HepG2 (cell line): Measurements from ENCODE around the gene CXCR4. TPM values are rescaled to one million over a fixed set of nuclear protein-coding genes. Genes with fewer than 3 reads are reported as not detected.

Experiments used
- ATAC-seq: fragments of 200-7000 bp; cut with Tn5 transposase; 3 replicates; pipeline ENCODE4 v1.9.1; 2020; ENCODE audit warnings: mild to moderate bottlenecking, moderate library complexity
- BruUV-seq: library from RNA; stranded (reverse); fragments of 400-500 nt; replicated peaks from 2 replicates; lab custom pipeline; 2021; lab: Mats Ljungman, UMichigan
- CTCF ChIA-PET: fragments of 300-600 bp; formaldehyde crosslinking; extraction: SDS; loops from one replicate; lab custom pipeline; 2021; ENCODE audit warnings: low total read pairs, inconsistent platforms, low intra/inter-chr PET ratio; lab: Yijun Ruan, JAX
- POLR2A ChIA-PET: fragments of 350-600 bp; sonication (Branson Sonifier 250); formaldehyde crosslinking; loops from one replicate; lab custom pipeline; 2020; ENCODE audit warnings: antibody characterized with exemption, inconsistent platforms; lab: Yijun Ruan, JAX
- DNase-seq: peaks from one replicate; pipeline ENCODE4 v3.0.0-alpha.2; 2015; ENCODE audit warnings: low spot score
- FAIRE-seq: peaks from 3 replicates; lab custom pipeline; 2011; peaks lifted over from hg19 to GRCh38; lab: Jason Lieb, UNC
- H2AFZ ChIP-seq: one replicate; pipeline ENCODE4 v1.6.1; 2011; ENCODE audit warnings: low read length, inconsistent platforms
- H3K27ac ChIP-seq: fragments of 300-600 bp; 3 replicates; pipeline ENCODE4 v1.8.0; 2011; ENCODE audit warnings: mixed run types, mild to moderate bottlenecking, mixed read lengths, low read length, inconsistent platforms; ENCODE audit not compliant: insufficient read depth; ENCODE audit errors: extremely low read length
- H3K27me3 ChIP-seq, 2 experiments: fragments of 200-600 bp in 1 of 2; 2 replicates in 1 of 2; 3 replicates in 1 of 2; pipeline versions ENCODE4 v1.6.0 to v1.8.0; 2011; ENCODE audit warnings: low read length in 2 of 2, mild to moderate bottlenecking in 2 of 2, moderate library complexity in 2 of 2, inconsistent platforms in 1 of 2; ENCODE audit not compliant: insufficient read depth in 2 of 2, control insufficient read depth in 1 of 2
- H3K36me3 ChIP-seq, 2 experiments: fragments of 200-600 bp in 1 of 2; replicated peaks in 1 of 2; 2 replicates in 1 of 2; 3 replicates in 1 of 2; pipeline versions ENCODE4 v1.5.1 to v1.8.0; 2011; ENCODE audit warnings: low read length in 2 of 2, inconsistent platforms in 1 of 2; ENCODE audit not compliant: insufficient read depth in 2 of 2, control insufficient read depth in 1 of 2
- H3K4me1 ChIP-seq: 2 replicates; pipeline ENCODE4 v1.5.1; 2012; ENCODE audit warnings: low read length, inconsistent platforms; ENCODE audit not compliant: insufficient read depth
- H3K4me2 ChIP-seq: 2 replicates; pipeline ENCODE4 v1.6.0; 2011; ENCODE audit warnings: low read depth, low read length, inconsistent platforms
- H3K4me3 ChIP-seq, 3 experiments: fragments of 200-600 bp in 1 of 3; sonication (generic), shearing (Covaris generic) in 1 of 3; replicated peaks in 1 of 3; 2 replicates each; pipeline ENCODE4 v1.5.1; 2011 to 2016; ENCODE audit warnings: low read length in 3 of 3, inconsistent platforms in 2 of 3, low read depth in 2 of 3, mild to moderate bottlenecking in 2 of 3, control low read depth in 1 of 3, mixed read lengths in 1 of 3; ENCODE audit not compliant: insufficient read depth in 1 of 3
- H3K79me2 ChIP-seq: one replicate; pipeline ENCODE4 v1.6.1; 2011; ENCODE audit warnings: low read length, inconsistent platforms; ENCODE audit not compliant: insufficient read depth
- H3K9ac ChIP-seq: 2 replicates; pipeline ENCODE4 v1.6.0; 2011; ENCODE audit warnings: mild to moderate bottlenecking, low read depth, low read length, inconsistent platforms; ENCODE audit not compliant: insufficient read depth
- H3K9me3 ChIP-seq: 2 replicates; pipeline ENCODE4 v1.5.1; 2012; ENCODE audit warnings: mild to moderate bottlenecking, low read length
- H4K20me1 ChIP-seq: 2 replicates; pipeline ENCODE4 v1.6.0; 2011; ENCODE audit warnings: inconsistent platforms, mild to moderate bottlenecking, low read length, moderate library complexity; ENCODE audit not compliant: insufficient read depth
- CREB3 ChIP-seq: sonication (generic); formaldehyde crosslinking; IDR thresholded peaks from 2 replicates; pipeline ENCODE4 v1.5.0; 2020; ENCODE audit warnings: missing genetic modification reagents
- DDIT3 ChIP-seq: sonication (generic); formaldehyde crosslinking; IDR thresholded peaks from 2 replicates; pipeline ENCODE4 v1.4.0; 2020; ENCODE audit warnings: mild to moderate bottlenecking, missing genetic modification reagents
- FUBP1 ChIP-seq: sonication (generic); formaldehyde crosslinking; IDR thresholded peaks from 2 replicates; pipeline ENCODE4 v1.5.1; 2020; ENCODE audit warnings: missing genetic modification reagents, mild to moderate bottlenecking, borderline replicate concordance
- NCOA1 ChIP-seq: sonication (generic); formaldehyde crosslinking; IDR thresholded peaks from 2 replicates; pipeline ENCODE4 v1.9.0; 2021; ENCODE audit warnings: missing genetic modification reagents
- NCOR1 ChIP-seq: fragments of 200-600 bp; sonication (generic); IDR thresholded peaks from 2 replicates; pipeline ENCODE4 v1.7.0; 2017; ENCODE audit warnings: antibody characterized with exemption, low read length, borderline replicate concordance
- RFX1 ChIP-seq: fragments of 450-650 bp; IDR thresholded peaks from 2 replicates; pipeline ENCODE4 v1.6.1; 2017
- SETDB1 ChIP-seq: sonication (generic); formaldehyde crosslinking; IDR thresholded peaks from 2 replicates; pipeline ENCODE4 v1.5.1; 2020; ENCODE audit warnings: missing genetic modification reagents, mild to moderate bottlenecking, borderline replicate concordance
- TFDP2 ChIP-seq: sonication (generic); formaldehyde crosslinking; IDR thresholded peaks from 2 replicates; pipeline ENCODE4 v1.4.0; 2020; ENCODE audit warnings: missing genetic modification reagents
- TP53 ChIP-seq: sonication (generic); formaldehyde crosslinking; conservative IDR thresholded peaks from 2 replicates; pipeline ENCODE4 v1.4.0; 2020; ENCODE audit warnings: missing genetic modification reagents
- ZMAT3 ChIP-seq: sonication (generic); formaldehyde crosslinking; conservative IDR thresholded peaks from 2 replicates; pipeline ENCODE4 v1.7.0; 2021; ENCODE audit warnings: missing genetic modification reagents
- ZMYM4 ChIP-seq: sonication (generic); formaldehyde crosslinking; IDR thresholded peaks from 2 replicates; pipeline ENCODE4 v1.8.1; 2023; ENCODE audit warnings: mild to moderate bottlenecking, missing genetic modification reagents
- ZNF225 ChIP-seq: sonication (generic); formaldehyde crosslinking; IDR thresholded peaks from 2 replicates; pipeline ENCODE4 v1.4.0; 2020; ENCODE audit warnings: mild to moderate bottlenecking, missing genetic modification reagents
- ZNF547 ChIP-seq: sonication (generic); formaldehyde crosslinking; IDR thresholded peaks from 2 replicates; pipeline ENCODE4 v1.5.1; 2020; ENCODE audit warnings: mild to moderate bottlenecking, missing genetic modification reagents
- ZNF747 ChIP-seq: sonication (generic); formaldehyde crosslinking; IDR thresholded peaks from 2 replicates; pipeline ENCODE4 v1.8.1; 2023; ENCODE audit warnings: missing genetic modification reagents, mild to moderate bottlenecking, borderline replicate concordance
- WGBS: methylation state at CpG from one replicate; pipeline ENCODE4 v1.1.6; 2017; ENCODE audit warnings: low lambda C conversion rate; 5-methylcytosine and 5-hydroxymethylcytosine counted together
- in situ Hi-C: cut with HindIII; loops from 2 replicates; pipeline ENCODE4 v1.10.0; 2017; ENCODE audit warnings: low pct_unique_long_range_greater_than_20kb; ENCODE audit not compliant: extremely low pct_ligation_motif_present
- intact Hi-C: fragments of 100-400 bp; cut with micrococcal nuclease; formaldehyde crosslinking; loops from one replicate; pipeline ENCODE4 v1.10.0; 2022; ENCODE audit not compliant: unreplicated experiment
- polyA plus RNA-seq, 8 experiments: library from polyadenylated mRNA; depleted of rRNA in 3 of 8; stranded (reverse) in 7 of 8; unstranded in 1 of 8; fragments of >200 nt; fragmentation: Illumina TruSeq in 4 of 8; extraction: Trizol in 4 of 8; gene quantifications; 2 replicates each; pipeline versions ENCODE4 v1.2.1 to v1.2.3, GENCODE V29; 2011 to 2016; ENCODE audit warnings: low read depth in 4 of 8, missing spikeins in 1 of 8, mixed read lengths in 1 of 8; ENCODE audit not compliant: insufficient read depth in 1 of 8
- total RNA-seq, 5 experiments: library from RNA; depleted of rRNA; stranded (reverse); fragments of >200 nt; fragmentation: Illumina TruSeq; extraction: Trizol; gene quantifications; 2 replicates each; pipeline ENCODE4 v1.2.3, GENCODE V29; 2016; ENCODE audit warnings: low read depth in 1 of 5

CXCR4 gene
- total and polyA plus RNA-seq, 2 of the 13 experiments (the other 11 are each of a cell fraction or from before 2014, with no cell fraction given), result 0.34 to 0.55 TPM

- in situ Hi-C loops, result no loop called here
- intact Hi-C loops, result no loop called here
- no peaks in the 10 kb centered on the region for H3K27me3 ChIP-seq
- H3K36me3 ChIP-seq, result no peaks in the 10 kb centered on the region
- H3K27ac ChIP-seq, result no peak overlapping the region
- no TSS peak for BruUV-seq
- H2AFZ ChIP-seq, result no peak overlapping the region
- WGBS, result 56% methylated on average over 4 of the region's 4 CpGs
- no peak for DNase-seq
- H3K4me1 ChIP-seq, result no peaks in the 10 kb centered on the region
- no peak for ATAC-seq
- ChIA-PET CTCF (no interaction called here), POLR2A (no interaction called here)
- TF ChIP-seq DDIT3 (CRISPR knock-in tag), result no peak
- TF ChIP-seq CREB3 (CRISPR knock-in tag), result no peak
- TF ChIP-seq ZNF747 (CRISPR knock-in tag), result no peak
- no peak for TF ChIP-seq NCOA1 (CRISPR knock-in tag)
- no peaks in the 10 kb centered on the region for H3K79me2 ChIP-seq
- H4K20me1 ChIP-seq, result no peaks in the 10 kb centered on the region
- H3K9me3 ChIP-seq, result no peaks in the 10 kb centered on the region
- no peak overlapping the region for H3K9ac ChIP-seq
- FAIRE-seq, result no peak
- H3K4me3 ChIP-seq, result no peak overlapping the region
- no peak overlapping the region for H3K4me2 ChIP-seq
These were observed 19.5 kb downstream of the CXCR4 start for GRCh38 chr2:136098441-136098840.

GRCh38 chr2:136093583-136093982, 24.4 kb downstream of the CXCR4 start:
- H3K79me2 ChIP-seq, result no peaks in the 10 kb centered on the region
- BruUV-seq, result no TSS peak
- 2% methylated on average over 3 of the region's 3 CpGs for WGBS
- FAIRE-seq, result no peak
- no peak for TF ChIP-seq ZNF225 (CRISPR knock-in tag)
- TF ChIP-seq ZNF547 (CRISPR knock-in tag), result no peak
- TF ChIP-seq SETDB1 (CRISPR knock-in tag), result no peak
- TF ChIP-seq ZMAT3 (CRISPR knock-in tag), result no peak
- no peak for TF ChIP-seq FUBP1 (CRISPR knock-in tag)
- no peak for TF ChIP-seq TFDP2 (CRISPR knock-in tag)
- no peak for TF ChIP-seq TP53 (CRISPR knock-in tag)
- no peak for TF ChIP-seq ZMYM4 (CRISPR knock-in tag)
- no peak for TF ChIP-seq NCOR1
- no peak for TF ChIP-seq RFX1
- no peaks in the 10 kb centered on the region for H3K9me3 ChIP-seq
- ChIA-PET CTCF (no interaction called here), POLR2A (no interaction called here)
- H3K27ac ChIP-seq, result no peak overlapping the region
- H3K4me3 ChIP-seq, result no peak overlapping the region
- intact Hi-C loops, result no loop called here
- H4K20me1 ChIP-seq, result no peaks in the 10 kb centered on the region
- in situ Hi-C loops, result no loop called here
- H3K4me2 ChIP-seq, result no peak overlapping the region
- H3K36me3 ChIP-seq, result no peaks in the 10 kb centered on the region
- ATAC-seq, result no peak
- H3K4me1 ChIP-seq, result no peaks in the 10 kb centered on the region
- no peaks in the 10 kb centered on the region; a peak in 1 of 5 replicates for H3K27me3 ChIP-seq
- no peak for DNase-seq
- no peak overlapping the region for H3K9ac ChIP-seq
- no peak overlapping the region for H2AFZ ChIP-seq
